ENCODE results near the gene POU2AF1. TPM values are rescaled to one million over a fixed set of nuclear protein-coding genes. Genes with fewer than 3 reads are reported as not detected.

Gene POU2AF1
- polyA plus RNA-seq, 1 donor from 2014 or later, result not detected

DNA sequence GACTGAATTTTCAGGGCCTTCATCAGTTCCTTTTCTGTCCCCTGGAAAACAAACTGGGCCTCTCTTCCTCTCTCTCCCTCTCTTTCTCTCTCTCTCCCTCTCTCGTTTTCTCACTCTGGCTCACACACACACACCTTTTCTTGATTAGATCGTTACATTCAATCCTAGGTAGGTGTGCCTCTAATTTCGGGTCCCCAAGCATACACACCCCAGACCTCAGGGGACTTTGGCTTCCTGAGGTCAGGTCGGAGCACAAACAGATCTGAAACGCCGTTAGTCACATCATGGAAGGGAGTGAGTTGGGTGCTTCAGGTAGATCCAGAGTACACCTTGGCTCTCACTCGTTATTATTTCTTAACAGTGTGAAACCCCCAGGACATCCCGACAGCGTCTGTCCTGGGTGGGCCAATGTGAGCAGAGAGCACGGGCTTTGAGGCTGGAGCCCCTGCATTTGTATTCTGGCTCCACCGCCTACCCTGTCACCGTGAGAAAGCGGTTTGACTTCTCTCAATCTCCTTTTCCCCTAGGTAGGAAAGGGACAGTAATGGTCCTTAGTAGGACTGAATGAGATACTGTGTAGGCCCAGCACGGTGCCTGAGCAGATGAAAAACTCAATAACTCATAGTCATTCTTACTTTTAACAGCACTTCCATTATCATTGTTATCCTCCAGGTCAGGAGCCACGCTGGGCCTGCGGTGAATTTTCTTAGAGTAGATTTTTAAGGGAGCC, 37.3 kb upstream of the POU2AF1 start:
- H3K27me3 ChIP-seq (ENCODE audit: insufficient read depth, low read depth, low read length), result no peaks in the 10 kb centered on the region
- H3F3A ChIP-seq (ENCODE audit: insufficient read depth, low read length, poor library complexity, severe bottlenecking), result no peaks in the 10 kb centered on the region
- H3K36me3 ChIP-seq (ENCODE audit: insufficient read depth, low read length), result no peaks in the 10 kb centered on the region
- H3K79me2 ChIP-seq (replicated peaks; ENCODE audit: insufficient read depth, low read length), result no peaks in the 10 kb centered on the region
- no peak overlapping the region for H3K27ac ChIP-seq (ENCODE audit: low read length)
- H3K9ac ChIP-seq (ENCODE audit: low read length), result no peak overlapping the region
- no peaks in the 10 kb centered on the region for H3K9me2 ChIP-seq (ENCODE audit: insufficient read depth, low read length)
- H4K20me1 ChIP-seq (ENCODE audit: insufficient read depth), result no peaks in the 10 kb centered on the region
- TF ChIP-seq SMC3 (conservative IDR thresholded peaks at IDR 0.05; ENCODE audit: poor library complexity), result no peak
- TF ChIP-seq EP300 (conservative IDR thresholded peaks at IDR 0.05; ENCODE audit: poor library complexity, severe bottlenecking), result no peak
- no peak for TF ChIP-seq RAD21 (conservative IDR thresholded peaks at IDR 0.05)
- no peak for TF ChIP-seq TAF1 (IDR thresholded peaks at IDR 0.05; ENCODE audit: low read depth)
- TF ChIP-seq EZH2 (IDR thresholded peaks at IDR 0.05; ENCODE audit: borderline replicate concordance, insufficient read depth, low read length, poor library complexity, severe bottlenecking), result no peak
- TF ChIP-seq, protein P1, sequence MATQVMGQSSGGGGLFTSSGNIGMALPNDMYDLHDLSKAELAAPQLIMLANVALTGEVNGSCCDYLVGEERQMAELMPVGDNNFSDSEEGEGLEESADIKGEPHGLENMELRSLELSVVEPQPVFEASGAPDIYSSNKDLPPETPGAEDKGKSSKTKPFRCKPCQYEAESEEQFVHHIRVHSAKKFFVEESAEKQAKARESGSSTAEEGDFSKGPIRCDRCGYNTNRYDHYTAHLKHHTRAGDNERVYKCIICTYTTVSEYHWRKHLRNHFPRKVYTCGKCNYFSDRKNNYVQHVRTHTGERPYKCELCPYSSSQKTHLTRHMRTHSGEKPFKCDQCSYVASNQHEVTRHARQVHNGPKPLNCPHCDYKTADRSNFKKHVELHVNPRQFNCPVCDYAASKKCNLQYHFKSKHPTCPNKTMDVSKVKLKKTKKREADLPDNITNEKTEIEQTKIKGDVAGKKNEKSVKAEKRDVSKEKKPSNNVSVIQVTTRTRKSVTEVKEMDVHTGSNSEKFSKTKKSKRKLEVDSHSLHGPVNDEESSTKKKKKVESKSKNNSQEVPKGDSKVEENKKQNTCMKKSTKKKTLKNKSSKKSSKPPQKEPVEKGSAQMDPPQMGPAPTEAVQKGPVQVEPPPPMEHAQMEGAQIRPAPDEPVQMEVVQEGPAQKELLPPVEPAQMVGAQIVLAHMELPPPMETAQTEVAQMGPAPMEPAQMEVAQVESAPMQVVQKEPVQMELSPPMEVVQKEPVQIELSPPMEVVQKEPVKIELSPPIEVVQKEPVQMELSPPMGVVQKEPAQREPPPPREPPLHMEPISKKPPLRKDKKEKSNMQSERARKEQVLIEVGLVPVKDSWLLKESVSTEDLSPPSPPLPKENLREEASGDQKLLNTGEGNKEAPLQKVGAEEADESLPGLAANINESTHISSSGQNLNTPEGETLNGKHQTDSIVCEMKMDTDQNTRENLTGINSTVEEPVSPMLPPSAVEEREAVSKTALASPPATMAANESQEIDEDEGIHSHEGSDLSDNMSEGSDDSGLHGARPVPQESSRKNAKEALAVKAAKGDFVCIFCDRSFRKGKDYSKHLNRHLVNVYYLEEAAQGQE (IDR thresholded peaks at IDR 0.05; ENCODE audit: borderline replicate concordance), result no peak
- no peak for TF ChIP-seq POLR2AphosphoS5 (IDR thresholded peaks at IDR 0.05)
- TF ChIP-seq MXI1 (conservative IDR thresholded peaks at IDR 0.05; ENCODE audit: poor library complexity, severe bottlenecking), result no peak
- H3K4me3 ChIP-seq (ENCODE audit: low read length), result no peak overlapping the region
- no peak overlapping the region for H3K4me2 ChIP-seq (ENCODE audit: low read length)
- H2AFZ ChIP-seq (ENCODE audit: low read depth, low read length), result no peak overlapping the region
- no peaks in the 10 kb centered on the region for H3K9me3 ChIP-seq (ENCODE audit: low read length)

DNA sequence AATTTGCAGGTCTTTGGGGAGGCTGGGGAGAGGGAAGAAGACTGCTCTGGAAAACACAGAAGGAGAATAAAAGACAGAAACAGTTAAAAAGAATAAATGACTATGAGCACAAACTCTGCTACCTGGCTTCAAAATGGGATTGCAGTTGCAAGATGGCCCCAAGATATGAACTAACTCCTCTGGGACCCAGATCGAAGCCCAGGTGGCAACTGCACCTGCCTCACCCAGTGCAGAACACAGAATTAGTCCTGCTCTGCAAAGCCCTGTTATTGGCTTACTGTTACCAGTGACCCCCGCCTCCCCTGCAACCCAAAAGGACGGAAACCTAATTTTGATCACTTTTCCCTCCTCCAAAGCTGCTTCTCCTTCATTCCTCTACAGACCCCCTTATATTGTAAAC, 35.9 kb upstream of the POU2AF1 start:
- H3K27me3 ChIP-seq (ENCODE audit: insufficient read depth, low read depth, low read length), result no peaks in the 10 kb centered on the region
- H3K36me3 ChIP-seq (ENCODE audit: insufficient read depth, low read length), result no peaks in the 10 kb centered on the region
- no peak overlapping the region for H3K27ac ChIP-seq (ENCODE audit: low read length)
- H3K4me2 ChIP-seq (ENCODE audit: low read length), result no peak overlapping the region
- H2AFZ ChIP-seq (ENCODE audit: low read depth, low read length), result no peak overlapping the region
- H3K79me2 ChIP-seq (replicated peaks; ENCODE audit: insufficient read depth, low read length), result no peaks in the 10 kb centered on the region
- H3K9ac ChIP-seq (ENCODE audit: low read length), result no peak overlapping the region
- no peaks in the 10 kb centered on the region for H3K9me3 ChIP-seq (ENCODE audit: low read length)
- no peaks in the 10 kb centered on the region for H4K20me1 ChIP-seq (ENCODE audit: insufficient read depth)
- no peak overlapping the region for H3K4me3 ChIP-seq (ENCODE audit: low read length)
- H3K9me2 ChIP-seq (ENCODE audit: insufficient read depth, low read length), result no peaks in the 10 kb centered on the region
- no peaks in the 10 kb centered on the region for H3F3A ChIP-seq (ENCODE audit: insufficient read depth, low read length, poor library complexity, severe bottlenecking)
- TF ChIP-seq, protein P2, sequence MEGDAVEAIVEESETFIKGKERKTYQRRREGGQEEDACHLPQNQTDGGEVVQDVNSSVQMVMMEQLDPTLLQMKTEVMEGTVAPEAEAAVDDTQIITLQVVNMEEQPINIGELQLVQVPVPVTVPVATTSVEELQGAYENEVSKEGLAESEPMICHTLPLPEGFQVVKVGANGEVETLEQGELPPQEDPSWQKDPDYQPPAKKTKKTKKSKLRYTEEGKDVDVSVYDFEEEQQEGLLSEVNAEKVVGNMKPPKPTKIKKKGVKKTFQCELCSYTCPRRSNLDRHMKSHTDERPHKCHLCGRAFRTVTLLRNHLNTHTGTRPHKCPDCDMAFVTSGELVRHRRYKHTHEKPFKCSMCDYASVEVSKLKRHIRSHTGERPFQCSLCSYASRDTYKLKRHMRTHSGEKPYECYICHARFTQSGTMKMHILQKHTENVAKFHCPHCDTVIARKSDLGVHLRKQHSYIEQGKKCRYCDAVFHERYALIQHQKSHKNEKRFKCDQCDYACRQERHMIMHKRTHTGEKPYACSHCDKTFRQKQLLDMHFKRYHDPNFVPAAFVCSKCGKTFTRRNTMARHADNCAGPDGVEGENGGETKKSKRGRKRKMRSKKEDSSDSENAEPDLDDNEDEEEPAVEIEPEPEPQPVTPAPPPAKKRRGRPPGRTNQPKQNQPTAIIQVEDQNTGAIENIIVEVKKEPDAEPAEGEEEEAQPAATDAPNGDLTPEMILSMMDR (IDR thresholded peaks at IDR 0.05; ENCODE audit: poor library complexity, severe bottlenecking), result no peak
- TF ChIP-seq MXI1 (conservative IDR thresholded peaks at IDR 0.05; ENCODE audit: poor library complexity, severe bottlenecking) (no peak), RAD21 (conservative IDR thresholded peaks at IDR 0.05) (no peak), POLR2AphosphoS5 (IDR thresholded peaks at IDR 0.05) (no peak), EP300 (conservative IDR thresholded peaks at IDR 0.05; ENCODE audit: poor library complexity, severe bottlenecking) (no peak)
